Measurements from ENCODE around the gene TFAM.

Gene TFAM

GRCh38 chr10:58350023-58350422 lies 35.2 kb upstream of the TFAM start:
- no peak overlapping the region for H3K4me3 ChIP-seq (ENCODE audit: low read depth, low read length)
- DNase-seq (ENCODE audit: low read depth, low spot score): no peak
- ChIA-PET CTCF (interaction anchor here (1.2 kb wide), 1 partner anchor 10 kb away, joined by 3 read pairs; no protein-coding TSS in a partner anchor), POLR2A (interaction anchor here (1.8 kb wide), 1 partner anchor 15 kb away, joined by 5 read pairs; the partner anchor contains the start of gene UBE2D1)
- TF ChIP-seq CTCF (IDR thresholded peaks at IDR 0.05; ENCODE audit: insufficient read depth, low read length, missing control alignments): no peak

GRCh38 chr10:58350619-58351323 lies 34.4 kb upstream of the TFAM start:
- CTCF ChIA-PET: no interaction called here
- POLR2A ChIA-PET: interaction anchor here (1.8 kb wide), 1 partner anchor 16 kb away, joined by 5 read pairs; the partner anchor contains the start of gene UBE2D1
- TF ChIP-seq CTCF (IDR thresholded peaks at IDR 0.05; ENCODE audit: insufficient read depth, low read length, missing control alignments): no peak

GRCh38 chr10:58351616-58352578 lies 33.3 kb upstream of the TFAM start:
- ChIA-PET POLR2A (interaction anchor here (1.8 kb wide), 1 partner anchor 17 kb away, joined by 5 read pairs; the partner anchor contains the start of gene UBE2D1), CTCF (interaction anchor here (0.7 to 1.6 kb wide), 3 partner anchors 33 to 53 kb away, joined by 3 read pairs; no protein-coding TSS in a partner anchor)
- TF ChIP-seq CTCF (IDR thresholded peaks at IDR 0.05; ENCODE audit: insufficient read depth, low read length, missing control alignments): no peak
- H3K4me3 ChIP-seq (ENCODE audit: low read depth, low read length): no peak overlapping the region
- no peak for DNase-seq (ENCODE audit: low read depth, low spot score)

More at GRCh38 chr10:58350619-58351323, 34.4 kb upstream of the TFAM start:
- no peak overlapping the region for H3K4me3 ChIP-seq (ENCODE audit: low read depth, low read length)
- DNase-seq (ENCODE audit: low read depth, low spot score): no peak

GRCh38 chr10:58352956-58353610 lies 32.1 kb upstream of the TFAM start:
- DNase-seq (ENCODE audit: low read depth, low spot score): no peak
- ChIA-PET CTCF (interaction anchor here (0.7 to 1.6 kb wide), 4 partner anchors 31 to 178 kb away, joined by 3 read pairs; no protein-coding TSS in a partner anchor), POLR2A (no interaction called here)
- no peak overlapping the region for H3K4me3 ChIP-seq (ENCODE audit: low read depth, low read length)
- no peak for TF ChIP-seq CTCF (IDR thresholded peaks at IDR 0.05; ENCODE audit: insufficient read depth, low read length, missing control alignments)

GRCh38 chr10:58356756-58357155 lies 28.5 kb upstream of the TFAM start:
- no peak for DNase-seq (ENCODE audit: low read depth, low spot score)
- CTCF ChIA-PET: no interaction called here
- POLR2A ChIA-PET: no interaction called here

More at GRCh38 chr10:58356756-58357155, 28.5 kb upstream of the TFAM start:
- H3K4me3 ChIP-seq (ENCODE audit: low read depth, low read length): no peak overlapping the region
- no peak for TF ChIP-seq CTCF (IDR thresholded peaks at IDR 0.05; ENCODE audit: insufficient read depth, low read length, missing control alignments)

Data from AG04449 (cell line).